Testis (tissue), 2 donors: Measurements from ENCODE around the gene LGALSL.

Source experiments
- CTCF ChIP-seq, 3 experiments: fragments of 450-650 bp in 2 of 3; fragments of 200-600 bp in 1 of 3; sonication (generic) in 1 of 3; IDR thresholded peaks; one replicate each; pipeline ENCODE4 v1.5.1; 2016 to 2019; ENCODE audit warnings: antibody characterized with exemption in 3 of 3, mild to moderate bottlenecking in 2 of 3, moderate library complexity in 1 of 3
- POLR2A ChIP-seq: fragments of 450-650 bp; IDR thresholded peaks from one replicate; pipeline ENCODE4 v1.6.1; 2017; ENCODE audit warnings: antibody characterized with exemption, mild to moderate bottlenecking, moderate library complexity

- TF ChIP-seq CTCF (IDR thresholded peaks at IDR 0.05) (no peak), POLR2A (no peak)
Observed at GRCh38 chr2:64482765-64483504, 29.0 kb downstream of the LGALSL start.
